H1 (cell line): Measurements from ENCODE around the gene SYDE2. TPM values are rescaled to one million over a fixed set of nuclear protein-coding genes. Genes with fewer than 3 reads are reported as not detected.

Experiments used
- CTCF ChIA-PET: fragments of 300-600 bp; sonication (Branson Sonifier 250); formaldehyde crosslinking; loops from one replicate; lab custom pipeline; 2021; ENCODE audit not compliant: partially characterized antibody; lab: Charles Lee
- POLR2A ChIA-PET: fragments of 300-600 bp; sonication (Branson Sonifier 250); formaldehyde crosslinking; loops from one replicate; lab custom pipeline; 2021; ENCODE audit warnings: inconsistent platforms; ENCODE audit not compliant: partially characterized antibody; lab: Charles Lee
- DNase-seq, 2 experiments: peaks; one replicate each; pipeline versions ENCODE4 v3.0.0 to v3.0.0-alpha.2; 2010 to 2022; ENCODE audit warnings: low spot score in 2 of 2, low read depth in 1 of 2, mixed read lengths in 1 of 2
- FAIRE-seq: peaks from 2 replicates; lab custom pipeline; 2011; peaks lifted over from hg19 to GRCh38; lab: Jason Lieb, UNC
- H2AFZ ChIP-seq: 2 replicates; pipeline ENCODE4 v1.8.1; 2012; ENCODE audit warnings: low read length, inconsistent platforms
- H2AK5ac ChIP-seq: 2 replicates; pipeline ENCODE4 v1.6.1; 2013; ENCODE audit warnings: low read depth, low read length
- H2BK120ac ChIP-seq: replicated peaks from 2 replicates; pipeline ENCODE3; 2013; ENCODE audit warnings: low read depth, low read length, inconsistent platforms
- H2BK12ac ChIP-seq: 2 replicates; pipeline ENCODE4 v1.6.1; 2013; ENCODE audit warnings: low read depth, low read length
- H2BK15ac ChIP-seq: 2 replicates; pipeline ENCODE4 v1.6.1; 2013; ENCODE audit warnings: low read length
- H2BK20ac ChIP-seq: 2 replicates; pipeline ENCODE4 v1.6.1; 2013; ENCODE audit warnings: low read length
- H2BK5ac ChIP-seq: 2 replicates; pipeline ENCODE4 v1.6.1; 2013; ENCODE audit warnings: low read depth, low read length
- H3K14ac ChIP-seq: 2 replicates; pipeline ENCODE4 v1.6.1; 2013; ENCODE audit warnings: inconsistent platforms; ENCODE audit not compliant: insufficient read length
- H3K18ac ChIP-seq: 2 replicates; pipeline ENCODE4 v1.6.1; 2013; ENCODE audit warnings: low read length; ENCODE audit errors: extremely low read depth
- H3K23ac ChIP-seq: 2 replicates; pipeline ENCODE4 v1.6.1; 2013; ENCODE audit warnings: inconsistent platforms; ENCODE audit not compliant: insufficient read length
- H3K23me2 ChIP-seq: 2 replicates; pipeline ENCODE4 v1.6.1; 2013; ENCODE audit warnings: low read depth, low read length
- H3K27ac ChIP-seq: 2 replicates; pipeline ENCODE4 v1.6.1; 2011; ENCODE audit warnings: low read depth, low read length, inconsistent platforms
- H3K27me3 ChIP-seq, 4 experiments: replicated peaks in 1 of 4; 1 replicate in 1 of 4; 2 replicates in 3 of 4; pipeline versions ENCODE4 v1.6.1 to v1.8.1; 2011 to 2013; ENCODE audit warnings: low read length in 3 of 4, mild to moderate bottlenecking in 3 of 4, inconsistent platforms in 2 of 4, mixed read lengths in 2 of 4, moderate library complexity in 1 of 4; ENCODE audit not compliant: control insufficient read depth in 3 of 4, insufficient read depth in 3 of 4; ENCODE audit errors: extremely low read depth in 1 of 4
- H3K36me3 ChIP-seq, 4 experiments: 2 replicates each; pipeline versions ENCODE4 v1.6.1 to v1.8.1; 2011 to 2013; ENCODE audit warnings: mild to moderate bottlenecking in 4 of 4, low read length in 3 of 4, moderate library complexity in 2 of 4, control low read depth in 1 of 4, inconsistent platforms in 1 of 4; ENCODE audit not compliant: insufficient read depth in 4 of 4, control insufficient read depth in 2 of 4
- H3K4ac ChIP-seq: replicated peaks from 2 replicates; pipeline ENCODE3; 2013; ENCODE audit warnings: low read length, low read depth, mixed read lengths, inconsistent platforms; ENCODE audit not compliant: insufficient read length
- H3K4me1 ChIP-seq, 4 experiments: replicated peaks in 1 of 4; 1 replicate in 1 of 4; 2 replicates in 3 of 4; pipeline versions ENCODE4 v1.6.1 to v1.8.1; 2011 to 2013; ENCODE audit warnings: low read length in 3 of 4, inconsistent platforms in 2 of 4, mixed read lengths in 1 of 4; ENCODE audit not compliant: insufficient read depth in 4 of 4, control insufficient read depth in 3 of 4
- H3K4me2 ChIP-seq, 2 experiments: 2 replicates each; pipeline versions ENCODE4 v1.6.1 to v1.8.1; 2011 to 2013; ENCODE audit warnings: low read depth in 2 of 2, low read length in 2 of 2, control low read depth in 1 of 2, inconsistent platforms in 1 of 2, mild to moderate bottlenecking in 1 of 2; ENCODE audit not compliant: insufficient read depth in 1 of 2
- H3K4me3 ChIP-seq, 4 experiments: fragments of 200-600, 300-600 bp in 1 of 4; sonication (generic), shearing (Covaris generic), sonication (Bioruptor Twin) in 1 of 4; 2 replicates each; pipeline versions ENCODE4 v1.5.1 to v1.8.1; 2011 to 2016; ENCODE audit warnings: low read length in 4 of 4, low read depth in 3 of 4, control low read depth in 2 of 4, inconsistent platforms in 2 of 4, mild to moderate bottlenecking in 2 of 4, mixed read lengths in 1 of 4, moderate library complexity in 1 of 4; ENCODE audit not compliant: insufficient read depth in 2 of 4; ENCODE audit errors: extremely low read depth in 1 of 4
- H3K56ac ChIP-seq: replicated peaks from 2 replicates; pipeline ENCODE3; 2013; ENCODE audit warnings: low read depth, mild to moderate bottlenecking, mixed read lengths, low read length, inconsistent platforms; ENCODE audit not compliant: insufficient read length
- H3K79me1 ChIP-seq: 2 replicates; pipeline ENCODE4 v1.6.1; 2013; ENCODE audit warnings: low read depth, low read length, control low read depth
- H3K79me2 ChIP-seq, 2 experiments: 2 replicates each; pipeline versions ENCODE4 v1.6.1 to v1.8.1; 2012 to 2013; ENCODE audit warnings: low read length in 2 of 2, mild to moderate bottlenecking in 2 of 2, inconsistent platforms in 1 of 2; ENCODE audit not compliant: insufficient read depth in 2 of 2, control insufficient read depth in 1 of 2
- H3K9ac ChIP-seq, 4 experiments: replicated peaks in 1 of 4; 1 replicate in 1 of 4; 2 replicates in 3 of 4; pipeline versions ENCODE4 v1.6.1 to v1.8.1; 2011 to 2013; ENCODE audit warnings: low read depth in 3 of 4, low read length in 3 of 4, control low read depth in 2 of 4, mild to moderate bottlenecking in 2 of 4, moderate library complexity in 2 of 4, inconsistent platforms in 1 of 4; ENCODE audit errors: extremely low read depth in 1 of 4
- H3K9me3 ChIP-seq, 2 experiments: 2 replicates each; pipeline versions ENCODE4 v1.6.1 to v1.8.1; 2012 to 2013; ENCODE audit warnings: mild to moderate bottlenecking in 2 of 2, moderate library complexity in 2 of 2, control low read depth in 1 of 2, inconsistent platforms in 1 of 2, low read depth in 1 of 2, low read length in 1 of 2, mixed read lengths in 1 of 2; ENCODE audit not compliant: insufficient read depth in 2 of 2
- H4K20me1 ChIP-seq, 2 experiments: replicated peaks in 1 of 2; 2 replicates each; pipeline versions ENCODE3 to v1.8.1; 2011 to 2013; ENCODE audit warnings: inconsistent platforms in 2 of 2, low read length in 2 of 2, mild to moderate bottlenecking in 1 of 2; ENCODE audit not compliant: insufficient read depth in 2 of 2, control insufficient read depth in 1 of 2
- H4K5ac ChIP-seq: 2 replicates; pipeline ENCODE4 v1.6.1; 2013; ENCODE audit warnings: low read length, low read depth, mixed read lengths, inconsistent platforms; ENCODE audit not compliant: insufficient read length
- H4K8ac ChIP-seq: 2 replicates; pipeline ENCODE4 v1.8.0; 2013; ENCODE audit warnings: mild to moderate bottlenecking, moderate library complexity, low read length, inconsistent platforms; ENCODE audit not compliant: insufficient read depth; ENCODE audit errors: extremely low read depth
- H4K91ac ChIP-seq: replicated peaks from 2 replicates; pipeline ENCODE3; 2013; ENCODE audit warnings: low read length, mixed read lengths, inconsistent platforms; ENCODE audit not compliant: insufficient read length
- ASH2L ChIP-seq: fragments of 200-600, 300-600 bp; sonication (generic); IDR thresholded peaks from one replicate; pipeline ENCODE4 v1.7.1; 2017; ENCODE audit warnings: low read length
- BACH1 ChIP-seq: IDR thresholded peaks from 2 replicates; pipeline ENCODE4 v1.6.1; 2012; ENCODE audit warnings: low read length, improper control_type of control experiment
- CHD1 ChIP-seq: IDR thresholded peaks from 2 replicates; pipeline ENCODE4 v1.6.1; 2012; ENCODE audit warnings: low read depth, low read length, improper control_type of control experiment
- CTBP2 ChIP-seq: IDR thresholded peaks from 2 replicates; pipeline ENCODE4 v1.7.0; 2011; ENCODE audit warnings: borderline replicate concordance, mild to moderate bottlenecking, moderate library complexity, mixed read lengths, low read length; ENCODE audit not compliant: insufficient read depth, insufficient read length
- CTCF ChIP-seq, 3 experiments: IDR thresholded peaks; 1 replicate in 2 of 3; 2 replicates in 1 of 3; pipeline versions ENCODE4 v1.5.1 to v1.6.1; 2011; ENCODE audit warnings: low read length in 3 of 3, mild to moderate bottlenecking in 3 of 3, inconsistent platforms in 2 of 3, low read depth in 1 of 3, moderate library complexity in 1 of 3; ENCODE audit not compliant: insufficient read depth in 1 of 3; ENCODE audit errors: control extremely low read depth in 1 of 3
- RAD21 ChIP-seq, 2 experiments: IDR thresholded peaks in 1 of 2; conservative IDR thresholded peaks in 1 of 2; 2 replicates each; pipeline ENCODE4 v1.6.1; 2011; ENCODE audit warnings: low read depth in 2 of 2, low read length in 2 of 2, improper control_type of control experiment in 1 of 2, inconsistent platforms in 1 of 2, mild to moderate bottlenecking in 1 of 2, moderate library complexity in 1 of 2
- RBBP5 ChIP-seq: IDR thresholded peaks from 2 replicates; pipeline ENCODE4 v1.7.1; 2012; ENCODE audit warnings: low read depth, mild to moderate bottlenecking, inconsistent platforms, low read length, moderate library complexity, borderline replicate concordance
- RXRA ChIP-seq: IDR thresholded peaks from 2 replicates; pipeline ENCODE4 v1.6.1; 2011; ENCODE audit warnings: low read depth, mild to moderate bottlenecking, low read length, moderate library complexity; ENCODE audit not compliant: insufficient read depth
- SIRT6 ChIP-seq: IDR thresholded peaks from one replicate; pipeline ENCODE4 v1.7.1; 2012; ENCODE audit warnings: low read length, inconsistent platforms
- SP1 ChIP-seq: IDR thresholded peaks from 2 replicates; pipeline ENCODE4 v1.6.1; 2011; ENCODE audit warnings: low read depth, low read length
- TCF12 ChIP-seq: IDR thresholded peaks from 2 replicates; pipeline ENCODE4 v1.6.1; 2011; ENCODE audit warnings: low read depth, mild to moderate bottlenecking, low read length
- YY1 ChIP-seq: IDR thresholded peaks from 2 replicates; pipeline ENCODE4 v1.6.1; 2011; ENCODE audit warnings: low read depth, mild to moderate bottlenecking, low read length
- WGBS, 2 experiments: shearing (Covaris generic) in 1 of 2; methylation state at CpG; one replicate each; pipeline versions ENCODE4 v1.1.6 to v1.1.7; 2013 to 2015; ENCODE audit warnings: low lambda C conversion rate in 2 of 2, mixed read lengths in 2 of 2, inconsistent platforms in 1 of 2, low coverage in 1 of 2, missing lambda C conversion rate in 1 of 2; ENCODE audit not compliant: insufficient replicate concordance in 2 of 2, insufficient coverage in 1 of 2, insufficient read length in 1 of 2; ENCODE audit errors: extremely low coverage in 1 of 2, missing lambda C conversion rate in 1 of 2; 5-methylcytosine and 5-hydroxymethylcytosine counted together
- polyA plus RNA-seq, 7 experiments: library from polyadenylated mRNA; depleted of rRNA in 3 of 7; stranded (reverse) in 5 of 7; unstranded in 2 of 7; fragments of >200 nt in 5 of 7; fragments of 200-250 nt in 2 of 7; gene quantifications; 1 replicate in 5 of 7; 2 replicates in 1 of 7; 4 replicates in 1 of 7; pipeline versions ENCODE4 v1.2.1 to v1.2.3, GENCODE V29; 2011 to 2013; ENCODE audit warnings: missing spikeins in 2 of 7, mixed read lengths in 2 of 7
- total RNA-seq: library from RNA; stranded (reverse); fragmentation: NEBNext Ultra II Directional; extraction: Animal tissue kit (Norgen Biotek cat#: 25700); gene quantifications from 2 replicates; pipeline ENCODE4 v1.2.1, GENCODE V29; 2021

The SYDE2 gene
- total and polyA plus RNA-seq, 2 of the 8 experiments (the other 6 are each of a cell fraction or from before 2014, with no cell fraction given) = 1.6 to 14.6 TPM

- Histone ChIP-seq H4K8ac (no peak overlapping the region), H2BK5ac (no peak overlapping the region), H3K4me2 (no peak overlapping the region), H2BK120ac (no peak overlapping the region), H3K23me2 (no peaks in the 10 kb centered on the region), H4K5ac (no peak overlapping the region), H2BK15ac (no peak overlapping the region), H3K36me3 (no peaks in the 10 kb centered on the region), H3K27me3 (peaks cover 0 to 1% (median 0%) of the 10 kb centered on the region in 4 experiments; a peak in 1 of 7 replicates), H2BK20ac (no peak overlapping the region), H3K4ac (no peak overlapping the region), H3K79me2 (no peaks in the 10 kb centered on the region), H4K91ac (no peak overlapping the region), H3K4me1 (peaks cover 0 to 3% (median 0%) of the 10 kb centered on the region in 4 experiments; a peak in 1 of 7 replicates), H3K9me3 (no peaks in the 10 kb centered on the region), H3K18ac (no peak overlapping the region), H3K14ac (no peak overlapping the region), H3K79me1 (no peaks in the 10 kb centered on the region), H3K27ac (no peak overlapping the region), H3K4me3 (no peak overlapping the region), H2AFZ (no peak overlapping the region), H2BK12ac (no peak overlapping the region), H4K20me1 (no peaks in the 10 kb centered on the region), H2AK5ac (no peak overlapping the region), H3K9ac (no peak overlapping the region), H3K56ac (no peak overlapping the region), H3K23ac (no peak overlapping the region)
- WGBS, 2 experiments = 100% methylated on average over 1 of the region's 1 CpG; no CpG with 5 or more reads in 1 of the 2 experiments
- ChIA-PET POLR2A (no interaction called here), CTCF (interaction anchor here (1.5 kb wide), 1 partner anchor 19 kb away, joined by 6 read pairs; no protein-coding TSS in a partner anchor)
- FAIRE-seq = no peak
- no peak for DNase-seq
- TF ChIP-seq TCF12 (no peak), BACH1 (no peak), CHD1 (no peak), RBBP5 (no peak), CTCF (IDR thresholded peaks at IDR 0.05; ENCODE audit: control extremely low read depth in 1 of 3, insufficient read depth in 1 of 3, low read depth in 1 of 3, low read length in 3 of 3) (no peak), YY1 (no peak), SIRT6 (no peak), RAD21 (IDR thresholded peaks at IDR 0.05 in 1 of 2, conservative IDR thresholded peaks at IDR 0.05 in 1 of 2; ENCODE audit: low read depth in 2 of 2, low read length in 2 of 2) (no peak), RXRA (no peak), CTBP2 (no peak), SP1 (no peak), ASH2L (no peak)
Observed at GRCh38 chr1:85128316-85128715, 72.5 kb downstream of the SYDE2 start.
